GM19043 (cell line): Measurements from ENCODE around the gene LRRC75B.

Experiments used
- ATAC-seq: cut with Tn5 transposase; IDR thresholded peaks from one replicate; pipeline ENCODE4 v1.9.1; 2021; ENCODE audit warnings: low read depth; ENCODE audit not compliant: unreplicated experiment

The LRRC75B gene

DNA sequence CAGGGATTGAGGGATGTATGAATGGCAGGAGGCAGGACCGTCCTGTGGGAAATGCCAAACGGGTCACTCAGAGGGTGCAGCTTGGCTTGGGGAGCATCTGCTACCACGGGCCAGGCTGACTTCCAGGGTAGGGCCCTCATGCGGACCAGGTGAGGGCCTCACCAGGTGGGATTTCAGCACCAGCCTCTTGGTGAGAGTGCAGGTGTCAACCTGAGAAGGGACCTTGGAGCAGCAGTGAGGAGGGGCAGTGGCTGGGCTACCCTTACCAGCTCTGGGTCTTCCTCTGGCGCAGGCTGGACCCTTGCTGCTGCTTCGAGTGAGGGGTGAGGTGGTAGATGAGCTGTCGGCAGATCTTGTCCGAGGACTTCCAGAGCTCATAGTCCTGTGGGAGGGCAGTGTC lies 4.9 kb downstream of the LRRC75B start:
- no peak for ATAC-seq

DNA sequence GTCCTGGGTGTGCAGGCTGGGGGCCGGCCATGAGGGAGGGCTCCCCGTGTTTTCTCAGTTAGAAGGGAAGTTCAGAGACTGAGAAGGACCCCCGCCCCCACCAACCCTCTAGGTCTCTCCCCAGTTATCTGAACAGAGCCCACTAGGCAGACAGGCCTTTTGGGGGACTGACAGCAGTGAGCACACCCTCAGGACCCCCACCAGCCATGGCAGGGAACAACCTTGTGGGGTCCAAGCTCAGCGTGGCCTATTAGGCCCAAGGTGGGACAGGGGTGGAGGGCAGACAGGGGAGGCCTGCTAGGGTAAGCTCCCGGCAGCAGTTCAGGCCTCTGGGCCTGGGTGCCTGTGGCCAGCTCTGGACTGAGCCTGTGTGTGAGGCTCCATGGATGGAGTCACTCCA lies 5.6 kb downstream of the LRRC75B start:
- ATAC-seq, result no peak

DNA sequence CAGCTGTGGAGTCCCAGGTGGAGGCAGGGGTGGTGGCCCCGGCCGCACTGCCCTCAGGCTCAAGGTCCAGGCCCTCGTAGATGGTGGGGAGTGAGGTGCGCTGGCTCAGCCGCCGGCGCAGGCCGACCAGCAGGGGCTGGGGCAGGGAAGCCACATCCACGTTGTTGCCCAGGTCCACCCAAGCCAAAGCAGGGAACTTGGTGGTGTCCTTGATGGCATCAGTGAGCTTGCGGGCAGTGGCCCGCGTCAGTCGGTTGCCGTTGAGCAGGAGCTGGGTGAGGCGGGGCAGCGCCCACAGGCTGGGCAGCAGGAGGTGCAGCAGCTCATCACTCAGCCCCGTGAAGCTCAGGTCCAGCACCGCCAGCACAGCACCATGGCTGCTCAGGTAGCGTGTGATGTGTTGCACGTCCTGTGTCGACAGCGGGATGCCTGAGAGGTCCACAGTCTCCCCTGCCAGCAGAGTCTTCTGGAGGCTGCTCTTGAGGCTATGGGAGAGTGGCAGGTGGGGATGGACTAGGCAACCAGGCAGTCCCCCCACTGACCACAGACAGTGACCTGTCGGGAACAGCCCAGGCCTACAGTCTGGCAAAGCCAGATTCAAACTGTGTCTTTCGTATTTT lies 6.8 kb downstream of the LRRC75B start:
- ATAC-seq, result no peak

DNA sequence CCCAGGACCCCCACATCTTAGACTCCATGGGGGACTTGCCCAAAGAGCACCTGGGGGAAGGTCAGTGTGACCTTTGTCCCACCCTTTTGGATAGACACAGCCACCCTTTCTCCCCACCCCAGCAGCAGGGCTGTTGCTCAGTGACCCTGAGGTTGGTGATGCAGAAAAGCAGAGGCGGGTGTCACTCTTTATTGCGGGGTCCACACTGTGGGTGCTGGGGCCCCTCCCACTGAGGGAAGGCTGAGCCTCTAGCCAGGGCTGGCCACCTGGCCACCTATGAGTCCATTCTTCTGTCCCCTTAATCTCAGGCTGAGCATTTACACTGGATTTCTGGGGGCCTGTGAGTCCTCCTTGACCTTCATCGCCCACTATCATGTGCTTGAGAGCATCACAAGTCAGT lies 7.4 kb downstream of the LRRC75B start:
- ATAC-seq, result no peak

DNA sequence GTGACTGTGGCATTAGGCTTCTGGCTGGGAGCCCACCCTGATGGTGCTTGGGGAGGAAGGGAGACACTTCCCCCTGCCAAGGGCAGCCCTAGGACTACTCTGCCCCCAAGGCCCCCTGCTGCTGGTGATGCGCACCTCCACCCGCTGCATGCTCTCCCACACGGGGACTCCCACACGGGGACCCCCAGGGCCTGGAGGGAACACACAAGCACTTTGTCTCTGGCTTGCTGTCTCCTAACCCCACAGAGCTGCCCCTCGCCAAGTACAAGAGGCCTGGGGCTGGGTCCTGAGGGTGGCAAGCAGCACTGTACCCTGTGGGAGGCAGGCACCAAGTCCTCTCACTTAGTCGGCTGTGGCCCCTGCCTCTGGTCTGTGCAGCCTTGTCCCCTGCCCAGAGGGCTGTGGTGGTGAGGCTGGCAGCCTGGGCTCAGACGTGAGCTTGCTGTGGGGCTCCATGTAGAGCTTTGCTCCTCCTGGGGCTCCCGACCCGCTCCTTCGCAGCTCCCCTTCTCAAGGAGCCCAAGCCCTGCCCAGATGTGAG lies 7.9 kb downstream of the LRRC75B start:
- ATAC-seq, result no peak

DNA sequence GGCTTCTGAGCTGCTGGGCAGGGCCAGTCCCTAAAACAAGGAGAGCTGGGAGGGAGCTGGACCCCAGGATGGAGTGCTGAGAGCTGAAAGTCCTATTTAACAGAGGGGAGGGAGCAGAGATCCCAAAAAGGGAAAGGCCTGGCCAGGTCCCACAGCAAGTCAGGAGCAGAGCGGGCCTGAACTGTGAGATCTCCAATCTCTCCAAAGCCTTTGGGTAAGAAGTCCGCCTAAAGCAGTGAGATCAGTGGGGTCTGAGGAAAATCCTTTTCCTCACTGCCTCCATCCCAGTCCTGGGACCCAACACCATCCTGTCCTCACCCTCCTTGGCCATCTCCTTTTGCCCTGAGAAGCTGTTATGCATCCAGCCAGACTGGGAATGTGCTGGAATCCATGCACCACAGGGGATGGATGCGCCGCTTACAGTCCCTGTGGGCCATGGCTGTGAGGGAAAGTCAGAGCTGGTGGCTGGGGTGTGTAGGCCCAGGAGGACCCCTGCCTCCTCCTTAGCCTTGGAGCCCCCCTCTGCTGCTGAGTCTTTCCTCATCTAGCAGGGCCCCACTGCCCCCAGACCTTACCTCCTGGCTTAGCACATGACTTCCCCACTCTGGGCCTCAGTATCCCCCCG lies 8.6 kb downstream of the LRRC75B start:
- ATAC-seq, result no peak

DNA sequence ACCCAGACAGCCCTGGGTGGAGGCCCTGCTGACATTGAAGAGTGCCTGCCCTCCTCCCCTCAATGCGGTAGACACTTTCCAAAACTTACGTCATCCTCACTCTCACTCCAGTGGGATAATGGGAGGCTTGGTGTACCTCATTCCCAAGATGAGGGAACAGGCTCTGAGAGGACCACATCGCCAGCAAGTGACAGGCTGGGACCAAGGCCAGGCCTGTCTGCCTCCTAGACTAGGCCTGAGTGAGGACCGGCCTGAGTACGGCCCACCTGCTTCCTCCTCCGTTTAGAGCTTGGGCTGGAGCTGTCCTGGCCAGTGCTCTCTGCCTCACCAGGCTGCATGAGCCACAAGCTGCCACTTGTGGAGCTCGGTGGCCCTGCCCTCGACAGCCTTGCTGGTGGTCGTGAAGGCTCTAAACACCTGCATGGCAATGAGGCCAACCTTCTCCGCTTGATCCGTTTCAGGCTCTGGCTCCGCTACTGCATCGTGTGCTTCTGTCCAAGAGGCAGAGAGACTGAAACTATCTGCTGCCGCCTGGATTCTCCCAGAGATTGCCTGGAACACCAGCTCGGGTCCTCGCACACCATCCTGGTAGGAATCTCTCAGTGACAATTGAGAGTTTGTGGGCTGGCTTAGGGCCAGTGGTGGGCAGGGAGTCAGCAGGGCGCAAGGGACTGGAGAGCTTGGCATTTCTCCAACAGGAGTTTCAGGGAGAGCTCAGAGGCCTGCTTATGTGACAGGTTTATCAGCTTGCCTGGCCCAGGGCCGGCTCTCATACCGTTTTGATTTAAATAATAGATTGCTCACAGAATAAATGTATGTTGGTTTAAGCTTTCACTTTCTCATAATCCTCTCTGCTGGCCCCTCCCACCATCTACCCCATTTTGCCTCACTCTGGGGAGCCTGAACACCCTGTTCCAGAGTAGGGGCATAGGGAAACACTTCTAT lies 9.4 kb downstream of the LRRC75B start:
- ATAC-seq, result no peak

DNA sequence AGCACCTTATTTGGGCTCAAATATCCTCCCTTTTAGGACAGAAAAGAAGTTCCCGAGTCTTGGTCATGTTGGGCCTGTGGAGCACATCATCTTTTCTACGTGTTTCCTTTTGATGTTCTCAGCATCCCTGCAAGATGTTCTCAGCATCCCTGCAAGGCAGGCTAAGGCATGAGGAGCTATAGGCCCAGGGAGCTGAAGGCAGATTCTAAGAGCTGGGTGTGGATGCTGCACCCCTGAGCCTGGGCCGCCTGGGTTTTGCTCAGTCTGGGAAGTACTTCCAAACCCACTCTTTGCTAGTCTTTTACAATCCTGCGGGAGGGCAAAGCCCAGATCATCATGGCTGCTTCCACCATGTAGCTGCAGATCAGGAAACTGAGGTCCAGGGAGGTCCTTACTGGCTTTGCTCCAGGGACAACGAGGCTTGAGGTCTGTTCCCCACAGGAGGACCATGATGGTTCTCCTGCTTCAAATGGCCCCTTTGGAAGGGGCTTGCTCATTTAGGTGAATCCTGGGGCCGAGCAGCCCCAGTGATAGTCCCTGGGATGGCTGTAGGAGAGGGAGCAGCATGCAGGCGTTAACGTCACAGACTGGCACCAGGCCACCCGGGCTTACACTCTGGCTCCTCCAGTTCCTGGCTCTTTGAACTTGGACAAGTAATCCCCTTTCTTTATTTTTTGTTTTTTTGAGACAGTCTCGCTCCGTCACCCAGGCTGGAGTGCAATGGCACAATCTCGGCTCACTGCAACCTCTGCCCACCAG lies 10.6 kb downstream of the LRRC75B start:
- ATAC-seq, result no peak

DNA sequence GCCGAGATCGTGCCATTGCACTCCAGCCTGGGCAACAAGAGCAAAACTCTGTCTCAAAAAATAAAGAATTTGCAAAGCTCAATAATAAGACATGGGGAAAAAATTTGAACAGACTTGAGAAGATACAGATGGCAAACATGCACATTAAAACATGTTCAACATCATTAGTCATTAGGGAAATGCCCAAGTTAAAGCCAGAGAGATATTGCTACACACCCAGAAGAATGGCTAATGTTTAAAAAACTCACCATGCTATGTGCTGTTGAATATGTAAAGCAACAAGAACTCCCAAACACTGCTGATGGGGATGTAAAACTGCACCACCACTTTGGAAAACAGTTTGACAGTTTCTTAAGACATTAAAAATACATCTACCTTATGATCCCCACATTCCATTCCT lies 12.6 kb downstream of the LRRC75B start:
- ATAC-seq, result no peak

DNA sequence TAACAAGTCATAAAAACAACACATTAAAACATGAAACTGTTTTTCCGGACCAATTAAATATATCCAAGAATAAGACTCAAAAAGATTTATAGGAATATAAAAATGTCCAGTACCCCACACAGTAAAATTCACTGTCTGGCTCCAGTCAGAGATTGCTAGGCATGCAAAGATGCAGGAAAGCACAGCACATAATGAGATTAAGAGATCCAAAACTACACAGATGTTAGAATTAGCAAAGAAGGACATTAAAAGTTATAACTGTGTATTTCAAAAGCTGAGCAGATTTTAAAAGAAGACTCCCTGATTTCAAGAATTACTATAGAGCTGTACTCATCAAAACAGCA lies 13.6 kb downstream of the LRRC75B start:
- ATAC-seq, result no peak

DNA sequence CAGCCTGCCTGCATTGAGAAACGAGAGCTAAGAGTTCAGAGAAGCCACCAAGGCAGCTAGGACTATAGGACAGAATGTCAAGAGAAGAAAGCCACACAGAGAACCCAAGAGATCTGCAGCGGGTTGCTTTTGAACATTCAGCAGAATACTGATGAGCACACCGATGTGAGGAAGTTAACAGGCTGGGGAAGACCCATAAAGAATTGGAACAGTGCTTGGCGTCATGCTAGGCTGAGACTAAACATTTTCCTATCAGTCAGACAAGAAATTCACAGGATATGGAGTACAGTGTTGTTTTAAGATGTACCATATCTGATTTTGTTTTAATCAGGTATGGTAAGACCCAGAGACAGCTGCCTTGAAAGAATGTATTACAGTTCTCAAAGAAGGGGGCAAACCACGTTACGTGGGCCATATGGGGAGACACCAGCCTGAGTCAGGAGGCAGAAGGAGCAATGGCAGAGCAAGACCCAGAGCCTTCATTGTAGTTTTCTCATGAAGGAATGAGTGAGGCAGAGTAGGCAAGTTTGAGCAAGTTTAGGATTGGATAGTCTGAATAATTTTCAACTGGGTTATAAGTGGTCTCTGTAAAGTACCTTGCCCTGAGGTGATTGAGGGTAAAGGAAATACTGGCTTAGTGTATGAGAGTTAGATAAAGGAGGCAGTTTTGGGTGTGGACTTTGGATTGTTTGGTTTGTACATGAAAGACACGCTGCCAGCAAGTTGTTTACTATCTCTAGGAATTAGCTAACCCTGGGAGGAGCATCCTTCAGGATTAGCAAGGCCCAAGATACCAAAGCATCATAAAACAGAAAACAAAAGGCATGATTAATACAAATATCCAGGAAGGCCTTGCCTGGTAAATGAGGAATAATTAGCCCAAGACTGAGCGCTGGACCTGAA lies 14.3 kb downstream of the LRRC75B start:
- no peak for ATAC-seq

DNA sequence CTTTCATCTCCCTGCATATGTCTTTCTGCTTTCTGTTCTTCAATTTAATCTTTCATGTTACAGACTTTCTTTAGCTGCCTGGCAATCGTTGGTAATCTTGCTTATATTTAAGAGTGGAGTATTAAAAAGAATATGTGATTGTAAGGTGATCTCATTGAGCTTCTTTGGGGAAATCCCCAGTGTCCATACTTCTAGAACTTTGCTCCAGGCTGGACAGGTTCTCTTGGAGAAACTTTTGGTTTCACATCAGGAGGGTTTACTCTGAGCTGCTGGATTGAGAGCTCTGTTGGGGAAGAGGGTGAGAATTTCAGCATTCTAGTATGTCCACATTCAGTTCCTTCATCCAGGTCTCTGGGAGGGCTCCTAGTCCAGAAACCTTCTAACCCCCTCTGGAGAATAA lies 16.1 kb downstream of the LRRC75B start:
- no peak for ATAC-seq

DNA sequence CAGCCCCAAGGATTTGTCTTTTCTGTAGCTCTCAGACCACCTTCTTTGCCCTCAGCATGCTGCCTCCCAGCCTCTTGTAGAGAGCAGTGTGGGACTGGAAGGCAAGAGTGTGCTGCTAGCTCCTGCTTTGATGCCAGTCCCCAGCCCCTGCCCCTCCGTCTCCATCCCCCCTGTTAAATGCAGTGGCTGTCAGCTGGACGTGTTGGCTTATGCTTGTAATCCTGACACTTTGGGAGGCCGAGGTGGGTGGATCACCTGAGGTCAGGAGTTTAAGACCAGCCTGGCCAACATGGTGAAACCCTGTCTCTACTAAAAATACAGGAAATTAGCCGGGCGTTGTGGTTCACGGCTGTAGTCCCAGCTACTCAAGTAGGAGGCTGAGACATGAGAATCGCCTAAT lies 21.6 kb downstream of the LRRC75B start:
- no peak for ATAC-seq

DNA sequence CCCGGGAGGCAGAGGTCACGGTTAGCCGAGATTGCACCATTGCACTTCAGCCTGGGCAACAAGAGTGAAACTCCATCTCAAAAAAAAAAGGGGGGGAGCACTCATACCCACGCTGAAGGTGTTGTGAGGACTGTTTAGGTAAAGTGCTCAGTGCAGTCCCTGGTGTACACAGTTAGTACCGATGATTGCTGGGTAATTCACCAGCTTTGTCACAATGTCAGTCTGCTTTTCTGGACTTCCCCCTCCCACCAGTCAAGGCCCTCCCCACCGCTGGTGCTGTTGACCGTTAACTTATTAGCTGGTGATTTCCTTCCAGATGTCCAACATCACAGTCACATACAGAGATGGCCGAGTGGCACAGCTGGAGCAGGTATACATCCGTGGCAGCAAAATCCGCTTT lies 25.2 kb downstream of the LRRC75B start:
- no peak for ATAC-seq

DNA sequence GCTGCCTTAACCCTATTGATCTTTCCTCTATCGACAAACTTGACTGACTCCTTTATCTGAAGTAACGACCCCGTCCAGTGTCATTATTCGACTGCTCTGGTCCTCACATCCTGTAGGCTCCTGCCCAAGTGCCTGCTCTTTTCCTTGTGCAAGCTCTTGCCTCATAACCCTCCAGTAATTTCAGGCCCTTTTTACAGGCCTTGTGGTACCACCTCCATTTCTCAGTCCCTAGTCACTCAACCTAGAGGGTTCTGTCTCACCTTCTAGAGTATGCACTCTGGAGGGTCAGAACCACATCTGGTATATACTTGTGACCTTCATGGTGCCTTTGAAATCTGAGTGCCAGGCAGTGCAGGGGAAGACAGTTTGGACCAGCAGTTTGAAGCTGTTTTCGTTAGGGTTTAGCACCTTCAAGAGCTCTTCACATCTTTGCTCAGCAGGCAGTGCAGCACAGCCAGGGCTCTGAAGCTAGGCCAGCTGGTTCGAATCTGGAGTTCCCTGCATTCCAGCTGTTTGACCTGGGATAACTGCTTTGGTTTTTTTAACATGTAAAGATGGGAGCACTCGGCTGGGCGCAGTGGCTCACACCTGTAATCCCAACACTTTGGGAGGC lies 25.9 kb downstream of the LRRC75B start:
- ATAC-seq, result no peak

DNA sequence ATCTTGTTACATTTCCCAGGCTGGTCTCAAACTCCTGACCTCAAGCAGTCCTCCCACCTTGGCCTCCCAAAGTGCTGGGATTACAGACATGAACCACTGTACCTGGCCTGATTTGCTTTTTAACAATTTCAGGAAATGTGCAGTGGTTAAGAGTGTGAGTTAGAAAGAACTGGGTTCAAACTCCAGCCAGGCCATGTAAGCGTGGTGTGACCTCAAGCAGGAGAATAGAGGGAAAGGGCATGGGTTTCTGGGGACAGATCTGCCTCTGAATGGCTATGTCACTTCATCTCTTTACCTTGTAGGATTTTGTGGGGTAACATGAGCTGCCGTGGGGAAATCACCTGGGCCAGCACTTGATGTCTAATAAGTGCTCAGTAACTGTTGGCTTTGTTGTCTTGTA lies 27.8 kb downstream of the LRRC75B start:
- no peak for ATAC-seq

DNA sequence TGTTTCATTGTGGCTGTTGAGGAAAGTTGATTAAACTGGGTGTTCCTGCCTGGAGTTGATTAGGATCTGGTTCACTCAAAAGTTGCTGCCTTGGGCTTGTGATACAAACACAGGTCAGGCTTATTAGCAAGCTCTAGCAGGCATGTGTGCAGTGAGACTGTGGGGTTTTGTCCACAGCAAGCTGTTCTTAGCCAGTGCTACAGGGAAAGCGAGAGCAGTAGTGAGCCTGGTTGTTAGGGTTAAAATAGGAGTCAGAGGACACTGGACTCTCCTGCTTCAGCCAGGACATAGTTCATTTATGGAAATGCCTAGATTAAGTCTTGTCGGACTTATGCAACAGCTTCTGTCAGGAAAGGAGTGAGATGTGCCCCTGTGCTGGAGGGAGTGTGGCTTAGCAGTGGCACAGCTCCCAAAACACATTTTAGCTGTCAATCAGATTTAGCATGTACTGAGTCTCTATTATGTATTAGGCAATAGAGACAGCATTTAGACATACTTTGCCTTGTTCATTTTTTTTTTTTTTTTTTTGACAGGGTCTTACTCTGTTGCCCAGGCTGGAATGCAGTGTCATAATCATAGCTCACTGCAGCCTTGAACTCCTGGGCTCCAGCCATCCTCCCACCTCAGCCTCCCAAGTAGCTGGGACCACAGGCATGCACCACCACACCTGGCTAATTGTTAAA lies 28.4 kb downstream of the LRRC75B start:
- ATAC-seq, result no peak

DNA sequence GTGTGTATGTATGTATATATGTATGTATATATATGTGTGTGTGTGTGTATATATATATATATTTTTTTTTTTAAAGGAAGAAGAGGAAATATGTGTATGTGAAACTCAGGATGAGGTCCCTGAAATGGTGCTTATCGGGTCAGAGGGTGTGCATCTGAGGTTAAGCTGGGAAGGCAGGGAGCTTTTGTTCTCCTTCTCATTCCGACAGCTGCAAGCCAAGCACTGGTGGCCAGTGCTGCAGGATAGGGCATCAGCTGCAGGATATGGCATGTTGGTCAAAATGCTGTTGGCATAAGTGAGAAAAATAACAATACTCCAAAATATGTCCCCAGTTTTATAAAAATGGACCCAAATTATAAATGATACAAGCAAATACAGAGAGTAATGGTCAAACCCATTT lies 29.6 kb downstream of the LRRC75B start:
- no peak for ATAC-seq

DNA sequence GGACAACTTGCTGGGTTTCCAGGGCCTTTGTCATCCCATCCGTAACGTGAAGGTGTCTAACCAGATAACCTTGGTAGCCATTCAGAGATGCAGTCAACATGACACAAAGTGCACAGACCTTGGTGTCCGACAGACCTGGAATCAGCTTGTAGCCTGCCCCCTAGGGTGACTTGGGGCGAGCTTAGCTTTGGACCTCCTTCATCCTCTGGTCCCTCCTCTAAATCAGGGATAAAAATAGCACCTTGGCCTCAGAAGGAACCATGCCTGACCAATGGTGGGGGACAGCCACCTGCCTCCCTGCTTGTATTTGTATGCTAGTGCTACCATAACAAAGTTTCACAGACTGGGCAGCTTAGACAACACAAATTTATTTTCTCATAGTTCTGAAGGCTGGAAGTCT lies 33.4 kb downstream of the LRRC75B start:
- ATAC-seq, result no peak
